Kidney epithelial cell (primary cell): ENCODE measurements around the gene AP5S1. TPM values are rescaled to one million over a fixed set of nuclear protein-coding genes. Genes with fewer than 3 reads are reported as not detected.
A peak's percentile ranks its signal among the peaks of the same experiment; 100 is the strongest.

ENCODE experiments used
- DNase-seq: peaks from one replicate; pipeline ENCODE4 v3.0.0-alpha.2; 2010; ENCODE audit warnings: low read depth
- H3K27me3 ChIP-seq: 2 replicates; pipeline ENCODE4 v1.6.0; 2011; ENCODE audit warnings: low read length; ENCODE audit not compliant: control insufficient read depth, insufficient read depth
- H3K36me3 ChIP-seq: 2 replicates; pipeline ENCODE4 v1.5.1; 2011; ENCODE audit warnings: low read length; ENCODE audit not compliant: control insufficient read depth, insufficient read depth
- H3K4me3 ChIP-seq: 2 replicates; pipeline ENCODE4 v1.5.1; 2011; ENCODE audit warnings: low read depth, mild to moderate bottlenecking, control low read depth, low read length
- CTCF ChIP-seq: IDR thresholded peaks from 2 replicates; pipeline ENCODE4 v1.5.1; 2011; ENCODE audit warnings: mild to moderate bottlenecking, moderate library complexity, low read length, control low read depth, inconsistent platforms; ENCODE audit not compliant: insufficient read depth, poor library complexity, severe bottlenecking
- total RNA-seq: library from RNA; depleted of rRNA; stranded (reverse); fragments of >200 nt; gene quantifications from 2 replicates; pipeline ENCODE4 v1.2.3, GENCODE V29; 2015

The AP5S1 gene
- total RNA-seq, 1 donor from 2014 or later, result 13.7 TPM

DNA sequence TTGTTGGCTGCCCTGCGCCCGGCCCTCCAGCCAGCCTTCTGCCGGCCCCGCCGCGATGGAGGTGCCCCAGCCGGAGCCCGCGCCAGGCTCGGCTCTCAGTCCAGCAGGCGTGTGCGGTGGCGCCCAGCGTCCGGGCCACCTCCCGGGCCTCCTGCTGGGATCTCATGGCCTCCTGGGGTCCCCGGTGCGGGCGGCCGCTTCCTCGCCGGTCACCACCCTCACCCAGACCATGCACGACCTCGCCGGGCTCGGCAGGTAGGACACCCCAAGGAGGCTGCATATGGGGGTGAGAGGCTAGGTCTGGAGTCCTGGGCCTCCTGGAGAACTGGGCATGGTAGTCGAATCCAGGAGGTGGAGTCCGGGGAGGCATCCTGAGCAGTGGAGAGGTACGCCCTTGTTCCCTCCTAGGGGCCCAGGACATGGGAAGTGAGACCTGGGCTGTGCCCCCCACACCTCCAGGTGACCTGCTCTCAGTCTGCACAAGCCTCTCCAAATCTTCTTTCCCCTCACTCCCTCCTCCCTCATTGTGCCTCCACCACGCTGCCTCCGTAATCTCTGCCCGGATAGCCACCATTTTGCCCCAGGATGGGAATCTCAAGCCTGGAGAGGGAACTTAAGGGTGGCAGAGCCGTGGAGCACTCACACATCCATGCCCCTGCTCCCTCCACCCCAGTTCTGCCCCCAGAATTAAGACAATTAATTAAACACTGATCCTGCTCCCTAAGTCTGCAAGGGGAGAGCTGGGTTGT lies 23.7 kb upstream of the AP5S1 start:
- no peak for TF ChIP-seq CTCF
- no peaks in the 10 kb centered on the region for H3K27me3 ChIP-seq
- no peak for DNase-seq

DNA sequence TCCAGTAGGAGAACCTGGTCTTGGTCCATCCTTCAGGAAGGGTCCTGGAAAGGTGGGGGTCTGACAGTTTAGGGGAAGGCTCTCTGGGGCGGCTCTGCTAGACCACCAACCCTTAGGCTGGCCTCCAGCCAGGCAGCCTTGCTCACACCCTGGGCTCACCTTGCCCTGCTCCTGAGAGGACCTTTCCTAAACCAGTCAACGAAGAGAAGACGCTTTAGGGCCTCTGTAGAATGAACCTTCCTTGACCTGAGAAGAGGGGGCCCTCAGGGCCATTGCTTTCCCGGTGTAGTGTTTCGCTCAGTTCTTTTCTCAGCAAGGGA lies 23.2 kb upstream of the AP5S1 start:
- Histone ChIP-seq H3K27me3 (no peaks in the 10 kb centered on the region), H3K4me3 (peak overlapping the region; percentile 83), H3K36me3 (no peaks in the 10 kb centered on the region)
- no peak for DNase-seq
- TF ChIP-seq CTCF, result no peak

More for the DNA sequence above, 23.7 kb upstream of the AP5S1 start:
- Histone ChIP-seq H3K36me3 (no peaks in the 10 kb centered on the region), H3K4me3 (peak overlapping the region; percentile 83)

- DNase-seq, result no peak
- H3K27me3 ChIP-seq, result no peaks in the 10 kb centered on the region
- peak overlapping the region; percentile 83 for H3K4me3 ChIP-seq
- H3K36me3 ChIP-seq, result no peaks in the 10 kb centered on the region
- no peak for TF ChIP-seq CTCF
Observed at GRCh38 chr20:3797592-3798372, 22.6 kb upstream of the AP5S1 start.

DNA sequence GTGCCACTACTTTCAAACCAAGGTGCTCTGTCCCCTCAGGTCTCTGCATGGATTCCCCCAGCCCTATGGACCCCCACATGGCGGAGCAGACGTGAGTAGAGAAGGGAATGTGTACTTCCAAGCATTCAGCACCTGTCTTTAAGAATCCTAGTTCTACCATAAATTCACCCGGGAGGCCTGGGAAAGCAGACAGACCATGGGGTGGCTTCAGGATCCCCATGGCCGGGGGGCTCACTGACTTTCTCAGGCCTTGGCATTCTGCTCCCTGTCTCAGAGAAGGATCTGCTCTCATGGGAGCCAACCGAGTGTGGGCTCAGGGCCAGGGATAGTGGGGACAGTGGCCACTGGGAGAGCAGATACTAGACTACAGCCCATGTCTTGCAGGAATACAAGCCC lies 22.0 kb upstream of the AP5S1 start:
- peaks cover 1% of the 10 kb centered on the region for H3K36me3 ChIP-seq
- no peaks in the 10 kb centered on the region for H3K27me3 ChIP-seq
- no peak for DNase-seq
- no peak overlapping the region for H3K4me3 ChIP-seq
- TF ChIP-seq CTCF, result no peak

GRCh38 chr20:3798908-3799248 lies 21.5 kb upstream of the AP5S1 start:
- TF ChIP-seq CTCF, result no peak
- Histone ChIP-seq H3K36me3 (peaks cover 1% of the 10 kb centered on the region), H3K27me3 (no peaks in the 10 kb centered on the region), H3K4me3 (no peak overlapping the region)
- no peak for DNase-seq
